ENCODE results near the gene PSPH. TPM values are rescaled to one million over a fixed set of nuclear protein-coding genes. Genes with fewer than 3 reads are reported as not detected.

PSPH gene
- total and polyA plus RNA-seq, 2 donors (not counting 3 experiments of a cell fraction or from before 2014, with no cell fraction given), result 11.8 to 24.2 TPM

GRCh38 chr7:55966851-55967250 lies 84.4 kb downstream of the PSPH start:
- Histone ChIP-seq H3K9me1 (replicated peaks; ENCODE audit: control insufficient read depth, extremely low read depth, insufficient read depth, low read length) (no peaks in the 10 kb centered on the region), H3K4me1 (ENCODE audit: control insufficient read depth, extremely low read depth, insufficient read depth, low read length) (no peaks in the 10 kb centered on the region), H3K27ac (ENCODE audit: insufficient read depth, low read depth, low read length) (no peak overlapping the region), H3K4me3 (replicated peaks in 1 of 3; ENCODE audit: insufficient read depth in 1 of 3, low read depth in 1 of 3, low read length in 3 of 3) (no peak overlapping the region), H3K27me3 (ENCODE audit: control insufficient read depth in 2 of 2, insufficient read depth in 2 of 2, low read length in 2 of 2) (no peaks in the 10 kb centered on the region), H3K4me2 (ENCODE audit: insufficient read depth, low read length) (no peak overlapping the region), H2AFZ (ENCODE audit: low read depth, low read length) (no peak overlapping the region), H3K36me3 (ENCODE audit: control insufficient read depth in 2 of 2, extremely low read depth in 1 of 2, insufficient read depth in 2 of 2, low read length in 2 of 2) (peaks cover 0 to 3% of the 10 kb centered on the region in 2 experiments), H4K20me1 (replicated peaks; ENCODE audit: control insufficient read depth, extremely low read depth, insufficient read depth, low read length) (no peaks in the 10 kb centered on the region), H3K79me2 (ENCODE audit: control insufficient read depth, insufficient read depth, low read length) (peaks cover 25% of the 10 kb centered on the region), H3K9ac (replicated peaks; ENCODE audit: extremely low read depth, insufficient read depth, low read length) (no peak overlapping the region), H3K9me3 (replicated peaks; ENCODE audit: control insufficient read depth, insufficient read depth, low read length) (no peaks in the 10 kb centered on the region)
- ChIA-PET POLR2A (no interaction called here), CTCF (no interaction called here)
- no peak for DNase-seq (ENCODE audit: low read depth, low spot score)
- no peak for TF ChIP-seq FOS (IDR thresholded peaks at IDR 0.05; ENCODE audit: borderline replicate concordance, insufficient read depth, low read length)
- TF ChIP-seq JUN (IDR thresholded peaks at IDR 0.05; ENCODE audit: borderline replicate concordance, insufficient read depth, insufficient read length, low read depth), result no peak
- TF ChIP-seq GATA2 (IDR thresholded peaks at IDR 0.05; ENCODE audit: insufficient read depth, insufficient read length, low read depth, low read length), result no peak
- no peak for TF ChIP-seq POLR2A (IDR thresholded peaks at IDR 0.05; ENCODE audit: low read depth, low read length)
- no peak for TF ChIP-seq MYC (IDR thresholded peaks at IDR 0.05; ENCODE audit: low read depth, low read length)
- no peak for TF ChIP-seq MAX (IDR thresholded peaks at IDR 0.05; ENCODE audit: insufficient read depth, insufficient read length)
- intact Hi-C loops (cut with micrococcal nuclease), result loop anchor here (10.0 kb wide), 2 partner anchors 222 to 392 kb away; partner anchors contain the start of gene VOPP1
- no TSS peak for BruUV-seq (replicated peaks)
- dilution Hi-C loops (cut with MboI; ENCODE audit: extremely low pct_ligation_motif_present, low sequenced_read_pairs), result no loop called here
- FAIRE-seq, result no peak

- FAIRE-seq (peak; percentile 4), DNase-seq (ENCODE audit: low read depth, low spot score) (no peak)
- dilution Hi-C loops (cut with MboI; ENCODE audit: extremely low pct_ligation_motif_present, low sequenced_read_pairs), result no loop called here
- Histone ChIP-seq H3K4me1 (ENCODE audit: control insufficient read depth, extremely low read depth, insufficient read depth, low read length) (no peaks in the 10 kb centered on the region), H3K27ac (ENCODE audit: insufficient read depth, low read depth, low read length) (no peak overlapping the region), H3K9me3 (replicated peaks; ENCODE audit: control insufficient read depth, insufficient read depth, low read length) (no peaks in the 10 kb centered on the region), H4K20me1 (replicated peaks; ENCODE audit: control insufficient read depth, extremely low read depth, insufficient read depth, low read length) (no peaks in the 10 kb centered on the region), H3K4me3 (replicated peaks in 1 of 3; ENCODE audit: insufficient read depth in 1 of 3, low read depth in 1 of 3, low read length in 3 of 3) (no peak overlapping the region), H3K79me2 (ENCODE audit: control insufficient read depth, insufficient read depth, low read length) (peaks cover 19% of the 10 kb centered on the region), H3K27me3 (ENCODE audit: control insufficient read depth in 2 of 2, insufficient read depth in 2 of 2, low read length in 2 of 2) (no peaks in the 10 kb centered on the region), H3K9ac (replicated peaks; ENCODE audit: extremely low read depth, insufficient read depth, low read length) (no peak overlapping the region), H3K36me3 (ENCODE audit: control insufficient read depth in 2 of 2, extremely low read depth in 1 of 2, insufficient read depth in 2 of 2, low read length in 2 of 2) (peaks cover 0 to 3% of the 10 kb centered on the region in 2 experiments), H3K4me2 (ENCODE audit: insufficient read depth, low read length) (no peak overlapping the region), H2AFZ (ENCODE audit: low read depth, low read length) (no peak overlapping the region), H3K9me1 (replicated peaks; ENCODE audit: control insufficient read depth, extremely low read depth, insufficient read depth, low read length) (no peaks in the 10 kb centered on the region)
- TF ChIP-seq FOS (IDR thresholded peaks at IDR 0.05; ENCODE audit: borderline replicate concordance, insufficient read depth, low read length) (no peak), EZH2 (IDR thresholded peaks at IDR 0.05; ENCODE audit: borderline replicate concordance, low read depth, low read length, severe bottlenecking) (no peak), JUN (IDR thresholded peaks at IDR 0.05; ENCODE audit: borderline replicate concordance, insufficient read depth, insufficient read length, low read depth) (no peak), MYC (IDR thresholded peaks at IDR 0.05; ENCODE audit: low read depth, low read length) (no peak), POLR2A (IDR thresholded peaks at IDR 0.05; ENCODE audit: low read depth, low read length) (no peak), GATA2 (IDR thresholded peaks at IDR 0.05; ENCODE audit: insufficient read depth, insufficient read length, low read depth, low read length) (no peak), CTCF (IDR thresholded peaks at IDR 0.05; ENCODE audit: extremely low read depth in 1 of 2, insufficient read depth in 1 of 2, low read depth in 1 of 2, low read length in 2 of 2) (no peak)
- BruUV-seq (replicated peaks), result TSS peak; percentile 54
- CTCF ChIA-PET, result interaction anchor here (3.2 kb wide), 1 partner anchor 324 kb away, joined by 52 read pairs; no protein-coding TSS in a partner anchor
- POLR2A ChIA-PET, result interaction anchor here (1.2 kb wide), 1 partner anchor 85 kb away, joined by 3 read pairs; the partner anchor contains the start of genes CCT6A and PSPH
- intact Hi-C loops (cut with micrococcal nuclease), result loop anchor here (1.0 to 10.0 kb wide), 5 partner anchors 79 to 391 kb away; partner anchors contain the start of genes CHCHD2, VOPP1 and ZNF713
These were observed 85.3 kb downstream of the PSPH start for GRCh38 chr7:55965805-55966421.

All from endothelial cell of umbilical vein (primary cell).